Retinal pigment epithelial cell (primary cell): ENCODE data around the gene UPF3A.

Source experiments
- DNase-seq: peaks from one replicate; pipeline ENCODE4 v3.0.0-alpha.2; 2010; ENCODE audit warnings: low read depth
- H3K4me3 ChIP-seq: 2 replicates; pipeline ENCODE4 v1.5.1; 2011; ENCODE audit warnings: mild to moderate bottlenecking, low read length, control low read depth, moderate library complexity
- TF ChIP-seq, protein P1 (sequence below): conservative IDR thresholded peaks from 2 replicates; pipeline ENCODE4 v1.5.1; 2011; ENCODE audit warnings: low read depth, low read length, control low read depth, inconsistent platforms

Gene UPF3A

DNA sequence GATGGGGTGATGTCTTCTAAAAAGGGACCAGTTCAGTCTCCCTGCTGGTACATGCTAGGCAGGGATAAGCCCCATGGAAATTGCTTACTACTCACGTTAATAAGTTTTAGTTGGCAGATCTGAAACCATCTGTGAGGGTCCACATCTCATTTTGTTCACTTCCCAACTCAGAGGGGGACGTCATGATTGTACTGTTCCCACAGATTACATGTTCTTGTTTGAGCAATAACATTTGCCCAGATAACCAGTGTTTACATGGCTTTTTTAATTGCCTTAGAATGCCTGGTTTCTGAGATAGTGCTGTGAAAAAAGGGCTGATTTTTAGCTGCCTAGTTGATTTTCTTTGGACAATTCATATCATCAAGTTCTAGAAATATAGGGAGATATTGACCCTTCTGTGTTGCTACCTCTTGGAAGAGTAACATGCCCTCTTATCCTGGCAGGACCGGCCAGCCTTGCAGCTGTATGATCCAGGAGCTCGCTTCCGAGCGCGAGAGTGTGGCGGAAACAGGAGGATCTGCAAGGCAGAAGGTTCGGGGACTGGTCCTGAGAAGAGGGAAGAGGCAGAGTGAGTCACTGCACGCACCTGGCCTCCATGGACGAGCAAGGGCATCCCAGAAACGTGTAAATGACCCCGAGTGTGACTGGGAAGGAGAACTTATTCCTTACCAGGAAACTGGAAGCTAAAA lies 23.1 kb downstream of the UPF3A start:
- TF ChIP-seq, protein P1, sequence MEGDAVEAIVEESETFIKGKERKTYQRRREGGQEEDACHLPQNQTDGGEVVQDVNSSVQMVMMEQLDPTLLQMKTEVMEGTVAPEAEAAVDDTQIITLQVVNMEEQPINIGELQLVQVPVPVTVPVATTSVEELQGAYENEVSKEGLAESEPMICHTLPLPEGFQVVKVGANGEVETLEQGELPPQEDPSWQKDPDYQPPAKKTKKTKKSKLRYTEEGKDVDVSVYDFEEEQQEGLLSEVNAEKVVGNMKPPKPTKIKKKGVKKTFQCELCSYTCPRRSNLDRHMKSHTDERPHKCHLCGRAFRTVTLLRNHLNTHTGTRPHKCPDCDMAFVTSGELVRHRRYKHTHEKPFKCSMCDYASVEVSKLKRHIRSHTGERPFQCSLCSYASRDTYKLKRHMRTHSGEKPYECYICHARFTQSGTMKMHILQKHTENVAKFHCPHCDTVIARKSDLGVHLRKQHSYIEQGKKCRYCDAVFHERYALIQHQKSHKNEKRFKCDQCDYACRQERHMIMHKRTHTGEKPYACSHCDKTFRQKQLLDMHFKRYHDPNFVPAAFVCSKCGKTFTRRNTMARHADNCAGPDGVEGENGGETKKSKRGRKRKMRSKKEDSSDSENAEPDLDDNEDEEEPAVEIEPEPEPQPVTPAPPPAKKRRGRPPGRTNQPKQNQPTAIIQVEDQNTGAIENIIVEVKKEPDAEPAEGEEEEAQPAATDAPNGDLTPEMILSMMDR, result no peak
- no peak for DNase-seq
- H3K4me3 ChIP-seq, result no peak overlapping the region

DNA sequence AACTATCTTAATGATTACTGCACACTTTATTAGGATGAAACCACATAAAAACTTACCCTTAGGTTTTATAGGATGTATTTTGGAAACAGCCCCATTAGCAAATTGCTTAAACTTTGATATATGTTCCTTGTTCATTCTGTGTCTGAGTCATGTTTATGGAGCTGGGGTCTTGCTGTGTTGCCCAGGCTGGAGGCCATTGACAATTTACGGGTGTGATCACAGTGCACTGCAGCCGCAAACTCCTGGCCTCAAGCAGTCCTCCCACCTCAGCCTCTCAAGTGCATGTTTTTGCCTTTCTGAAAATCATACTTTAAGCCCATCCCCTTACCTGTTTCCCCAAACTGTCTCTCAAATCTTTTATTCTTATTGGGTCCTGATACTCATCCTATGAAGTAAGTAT lies 27.7 kb downstream of the UPF3A start:
- TF ChIP-seq, protein P1, result no peak
- DNase-seq, result no peak
- no peak overlapping the region for H3K4me3 ChIP-seq

DNA sequence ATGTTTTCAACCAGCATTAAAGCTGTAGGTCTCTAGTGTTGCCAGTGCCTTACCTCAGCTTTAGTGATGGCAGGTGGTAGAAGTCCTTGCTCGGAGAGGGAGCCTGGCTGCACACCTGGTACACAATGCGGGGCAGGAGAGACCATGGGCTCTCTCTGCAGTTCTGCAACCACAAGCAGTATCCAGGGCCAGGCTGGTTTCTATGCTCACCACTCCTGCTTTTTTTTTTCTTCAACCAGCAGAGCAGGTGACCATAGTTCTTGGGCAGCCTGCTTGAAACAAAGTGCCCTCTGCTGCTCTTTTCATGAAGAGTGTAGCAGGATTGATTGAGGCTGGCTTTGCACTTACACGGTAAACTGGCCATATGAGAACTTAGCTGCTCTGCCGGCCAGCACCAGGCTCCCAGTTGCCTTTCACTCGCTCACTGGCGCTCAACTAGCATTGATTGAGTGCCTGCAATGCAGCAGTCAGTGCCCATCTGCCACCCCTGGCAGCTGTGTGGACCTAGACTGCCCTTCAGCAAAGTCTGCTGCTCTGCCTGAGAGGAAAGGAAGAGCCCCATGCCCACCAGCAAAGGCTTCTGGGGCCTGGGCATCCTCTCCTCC lies 28.5 kb downstream of the UPF3A start:
- TF ChIP-seq, protein P1, result no peak
- no peak overlapping the region for H3K4me3 ChIP-seq
- DNase-seq, result no peak

DNA sequence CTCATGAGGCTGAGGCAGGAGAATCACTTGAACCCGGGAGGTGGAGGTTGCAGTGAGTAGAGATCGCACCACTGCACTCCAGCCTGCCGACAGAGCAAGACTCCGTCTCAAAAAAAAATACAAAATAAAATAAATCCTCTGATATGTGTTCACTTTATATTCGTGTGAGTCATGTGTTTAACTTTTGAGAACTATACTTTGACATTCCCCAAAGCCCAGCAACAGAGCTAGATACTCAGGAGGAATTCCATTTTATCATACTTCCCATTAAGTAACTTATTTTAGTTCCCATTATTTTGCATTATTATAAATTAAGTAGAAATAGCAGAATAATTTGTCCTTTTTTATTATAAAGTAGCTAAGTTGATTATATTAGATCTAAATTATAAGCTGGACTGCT lies 29.6 kb downstream of the UPF3A start:
- no peak for DNase-seq
- TF ChIP-seq, protein P1, result no peak
- H3K4me3 ChIP-seq, result no peak overlapping the region

DNA sequence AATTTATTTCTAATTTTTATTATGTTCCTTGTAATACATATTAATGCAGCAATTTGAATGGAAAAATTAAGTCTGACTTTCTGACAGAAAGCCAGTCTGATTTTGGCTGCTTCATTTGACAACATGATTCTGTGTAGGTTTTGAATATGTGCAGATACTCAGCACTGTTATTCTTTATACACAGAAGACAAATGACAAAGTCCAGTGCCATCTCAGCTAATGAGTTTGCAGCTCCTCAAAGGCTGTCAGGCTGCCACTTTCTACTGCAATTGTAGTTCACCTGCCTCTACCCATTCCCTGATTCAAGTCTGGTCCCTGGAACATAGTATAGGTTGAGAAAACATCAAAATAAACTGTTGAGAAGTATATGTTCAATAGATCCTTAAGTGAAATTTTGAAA lies 30.0 kb downstream of the UPF3A start:
- DNase-seq, result no peak
- H3K4me3 ChIP-seq, result no peak overlapping the region
- TF ChIP-seq, protein P1, result no peak

DNA sequence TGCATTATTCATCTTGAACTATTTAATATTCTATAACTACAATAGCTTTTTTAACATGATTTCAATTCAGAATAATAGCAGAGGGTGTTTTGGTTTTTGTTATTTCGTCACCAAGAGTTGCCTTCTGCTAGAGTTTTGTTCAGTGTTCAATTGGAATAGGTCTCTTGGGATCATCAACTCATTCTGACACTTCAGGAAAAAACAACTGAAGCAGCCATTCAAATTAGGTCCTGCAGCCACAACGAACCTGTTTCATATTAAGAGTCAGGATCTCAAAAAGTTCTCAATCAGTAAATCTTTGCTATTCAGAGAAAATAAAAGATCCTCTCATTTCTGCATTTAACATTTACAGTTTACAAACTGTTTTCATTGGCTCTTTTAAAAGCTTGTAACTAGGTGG lies 30.5 kb downstream of the UPF3A start:
- TF ChIP-seq, protein P1, result no peak
- DNase-seq, result no peak
- H3K4me3 ChIP-seq, result no peak overlapping the region
